Superior temporal gyrus (tissue), 1 donor: Measurements from ENCODE around the gene PRKCQ.
"Not testable (repeated sequence)": the region's sequence is repeated elsewhere in the genome, so short reads cannot be mapped to it uniquely, and the experiment has no call there.

ENCODE experiments used
- DNase-seq: peaks from one replicate; pipeline ENCODE4 v3.0.0-alpha.2; 2016; ENCODE audit errors: extremely low spot score

Gene PRKCQ

GRCh38 chr10:6595499-6595898 lies 15.4 kb upstream of the PRKCQ start:
- DNase-seq = no peak

GRCh38 chr10:6593241-6593671 lies 13.2 kb upstream of the PRKCQ start:
- no peak for DNase-seq

- DNase-seq = no peak
These were observed 12.0 kb upstream of the PRKCQ start for GRCh38 chr10:6592080-6592479.

DNA sequence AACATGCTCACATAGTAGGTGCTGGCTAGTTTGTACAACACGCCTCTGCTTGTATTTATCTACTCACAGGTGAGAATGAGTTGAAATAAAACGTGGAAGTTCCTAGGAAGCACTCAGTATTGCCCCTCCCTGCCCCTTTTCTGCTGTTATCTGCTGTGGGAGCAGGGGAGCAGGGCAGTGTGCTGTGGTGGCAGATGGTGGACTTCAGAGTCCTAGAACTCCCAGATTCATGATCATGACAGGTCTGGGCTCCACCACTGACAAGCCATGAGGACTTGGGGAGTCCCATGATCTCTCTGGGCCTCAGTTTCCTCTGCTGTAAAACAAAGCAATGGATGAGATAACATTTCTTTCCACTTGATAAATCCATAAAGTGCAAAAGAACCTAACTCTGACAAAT lies 11.6 kb upstream of the PRKCQ start:
- no peak for DNase-seq

DNA sequence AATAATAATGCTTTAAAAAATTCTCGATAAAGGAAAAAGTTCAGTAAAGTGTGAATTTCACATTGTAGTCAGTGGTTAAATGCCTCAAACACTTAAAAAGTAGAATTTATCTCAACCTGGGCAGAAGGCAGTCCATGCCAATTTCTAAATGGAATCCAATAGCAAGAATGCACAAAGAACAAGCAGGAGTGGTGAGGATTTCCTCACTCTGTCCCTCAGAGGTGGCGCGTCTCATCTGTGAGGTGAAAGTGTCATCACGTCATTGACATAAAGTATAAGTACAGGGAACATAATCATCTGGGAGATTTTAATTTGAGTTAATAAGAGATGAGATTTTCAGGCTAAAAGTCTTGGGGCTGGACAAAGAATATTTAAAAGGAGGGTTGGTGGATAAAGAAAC lies 10.0 kb upstream of the PRKCQ start:
- DNase-seq = no peak

DNA sequence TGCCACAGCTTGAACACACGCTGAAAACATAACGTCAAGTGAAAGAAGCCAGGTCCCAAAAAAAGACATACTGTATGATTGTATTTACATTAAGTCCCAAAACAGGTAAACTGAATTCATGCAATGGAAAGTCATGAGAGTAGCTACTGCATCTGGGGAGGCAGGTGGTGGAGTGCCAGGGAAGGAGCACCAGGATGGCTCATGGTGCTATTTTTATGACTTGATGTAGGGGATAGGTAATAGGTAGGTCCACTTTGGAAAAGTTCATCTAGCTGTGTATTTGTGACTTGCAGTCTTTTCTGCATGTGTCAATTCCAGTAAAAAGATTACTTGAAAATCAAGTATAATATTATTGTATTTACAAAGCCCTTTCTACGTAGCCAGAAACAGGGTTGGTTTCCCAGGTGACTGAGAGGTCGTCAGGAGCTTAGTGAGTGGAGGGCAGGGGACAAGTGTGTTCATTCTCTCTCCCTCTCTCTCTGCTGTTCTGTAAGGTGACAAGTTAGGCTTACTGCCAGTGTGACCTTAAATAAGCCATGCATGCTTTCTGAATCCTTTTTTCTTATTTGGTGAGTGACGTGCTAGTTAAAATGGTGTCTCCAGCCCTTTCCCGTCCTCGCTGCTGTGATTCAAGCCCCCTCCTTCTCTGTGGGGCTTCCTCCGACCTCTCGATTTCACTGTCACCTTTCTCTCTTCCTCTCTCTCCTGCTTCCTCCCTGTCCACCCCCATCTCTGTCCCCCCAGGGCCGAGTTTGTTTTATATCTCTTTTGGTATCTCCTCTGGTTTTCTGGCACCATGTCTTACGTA lies 9.4 kb upstream of the PRKCQ start:
- DNase-seq = no peak

GRCh38 chr10:6588845-6589244 lies 8.8 kb upstream of the PRKCQ start:
- DNase-seq = no peak

DNA sequence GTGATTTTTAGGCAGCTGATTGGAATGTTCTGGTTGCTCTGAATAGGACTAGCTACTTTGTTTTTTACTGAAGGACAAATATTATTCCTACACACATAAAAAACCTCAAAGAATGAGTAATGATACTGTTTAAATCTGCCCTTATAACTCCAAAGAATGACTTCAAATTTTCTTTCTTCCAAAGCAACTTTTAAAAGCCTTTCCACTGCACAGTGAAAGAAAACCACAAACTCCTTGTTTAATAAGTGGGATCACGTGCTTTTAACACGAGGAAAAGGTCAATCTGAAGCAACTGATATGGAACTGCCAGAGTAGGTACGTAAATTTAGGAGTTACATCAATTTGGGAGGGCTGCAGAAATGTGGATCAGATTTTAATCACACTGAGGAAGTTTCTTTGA lies 8.0 kb upstream of the PRKCQ start:
- DNase-seq = no peak

DNA sequence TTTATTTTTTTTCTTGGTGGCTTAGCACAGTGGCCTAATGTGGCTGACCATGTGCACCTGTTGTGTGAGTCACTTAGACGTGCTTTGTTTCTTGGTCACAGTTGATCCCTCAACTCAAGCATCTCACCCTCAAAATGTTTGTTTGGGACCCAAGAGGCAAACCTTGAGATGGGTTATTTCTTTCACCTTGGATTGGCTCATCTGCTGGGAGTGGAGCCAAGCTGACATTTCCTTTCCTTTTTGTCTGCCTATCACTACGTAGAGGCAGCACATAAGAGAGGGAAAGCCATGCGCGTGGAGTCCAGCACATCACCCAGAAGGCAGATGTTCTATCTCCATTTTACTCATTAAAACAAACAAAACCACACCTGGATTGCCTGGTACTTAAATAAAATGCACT lies 6.4 kb upstream of the PRKCQ start:
- no peak for DNase-seq

DNA sequence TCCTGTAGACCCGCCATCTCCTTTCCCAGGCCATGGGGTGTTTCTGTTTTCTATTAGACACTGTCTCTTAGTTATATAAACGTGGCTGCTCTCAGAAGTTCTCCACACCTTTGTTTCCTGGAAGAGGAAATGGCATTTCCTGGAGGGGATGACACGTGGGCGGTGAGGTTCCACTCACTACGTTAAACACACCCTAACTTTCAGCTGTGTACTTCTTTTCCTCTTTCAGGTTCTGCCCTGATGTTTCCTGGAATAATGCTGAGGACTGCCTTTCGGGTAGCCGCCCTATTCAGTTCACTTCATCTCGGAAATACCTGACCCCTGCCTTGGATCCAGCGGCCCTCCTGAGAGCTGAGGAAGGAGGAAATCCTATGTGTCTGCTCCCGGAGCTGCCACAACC lies 3.4 kb upstream of the PRKCQ start:
- DNase-seq = no peak

DNA sequence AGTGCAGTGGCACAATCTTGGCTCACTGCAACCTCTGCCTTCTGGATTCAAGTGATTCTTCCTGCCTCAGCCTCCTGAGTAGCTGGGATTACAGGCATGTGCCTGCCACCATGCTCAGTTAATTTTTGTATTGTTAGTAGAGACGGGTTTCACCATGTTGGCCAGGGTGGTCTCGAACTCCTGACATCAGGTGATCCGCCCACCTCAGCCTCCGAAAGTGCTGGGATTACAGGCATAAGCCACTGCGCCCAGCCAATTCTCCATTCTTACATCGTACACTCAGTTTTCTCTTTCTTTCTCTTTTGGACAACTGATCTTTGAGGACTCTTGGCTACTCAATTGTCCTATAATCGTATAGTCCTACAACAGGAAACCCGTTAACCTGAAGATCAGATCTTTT lies 2.8 kb upstream of the PRKCQ start:
- not testable (repeated sequence) for DNase-seq

DNA sequence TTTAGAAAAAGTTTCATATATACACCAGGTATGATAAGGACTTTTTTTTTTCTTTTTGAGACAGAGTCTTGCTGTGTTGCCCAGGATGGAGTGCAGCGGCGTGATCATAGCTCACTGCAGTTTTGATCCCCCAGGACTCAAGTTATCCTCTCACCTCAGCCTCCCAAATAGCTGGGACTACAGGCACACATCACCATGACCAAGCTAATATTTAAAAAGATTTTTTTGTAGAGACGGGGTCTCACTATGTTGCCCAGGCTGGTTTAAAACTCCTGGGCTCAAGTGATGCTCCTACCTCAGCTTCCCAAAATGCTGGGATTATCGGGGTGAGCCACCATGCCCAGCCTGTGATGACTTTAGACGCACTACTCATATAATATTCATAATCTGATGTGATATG lies 2.2 kb upstream of the PRKCQ start:
- no peak for DNase-seq

DNA sequence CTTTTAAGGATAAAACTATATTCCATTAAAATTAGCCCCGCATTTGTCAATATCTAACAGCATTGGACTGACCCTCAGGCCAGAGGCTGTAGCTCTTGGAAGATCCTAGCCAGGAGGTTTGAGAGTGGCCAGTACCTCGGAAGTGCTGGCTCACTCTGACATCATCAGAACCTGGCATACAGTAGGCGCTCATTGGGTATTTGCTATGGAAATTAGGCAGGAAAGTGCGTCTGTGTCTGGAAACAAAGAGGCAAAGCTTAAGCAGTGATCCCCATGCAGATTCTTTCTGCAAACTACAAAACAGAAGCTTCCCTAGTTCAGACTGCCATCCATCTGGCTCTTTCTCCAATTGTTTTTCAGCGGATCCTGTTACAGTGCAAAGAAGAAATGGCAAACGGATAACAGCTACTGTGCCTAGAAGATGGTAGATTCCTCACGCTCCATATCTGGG lies 1.7 kb upstream of the PRKCQ start:
- DNase-seq = no peak

DNA sequence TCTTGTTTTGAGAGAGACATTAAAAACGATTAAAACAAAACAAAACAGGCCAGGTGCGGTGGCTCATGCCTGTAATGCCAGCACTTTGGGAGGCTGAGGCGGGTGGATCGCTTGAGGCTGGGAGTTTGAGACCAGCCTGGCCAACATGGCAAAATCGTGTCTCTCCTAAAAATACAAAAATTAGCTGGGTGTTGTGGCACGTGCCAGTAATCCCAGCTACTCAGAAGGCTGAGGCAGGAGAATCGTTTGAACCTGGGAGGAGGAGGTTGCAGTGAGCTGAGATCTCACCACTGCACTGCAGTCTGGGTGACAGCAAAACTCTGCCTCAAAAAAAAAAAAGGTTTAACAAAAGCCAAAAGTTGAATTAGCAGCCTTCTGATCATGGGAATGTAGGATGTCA lies 1.1 kb upstream of the PRKCQ start:
- DNase-seq = not testable (repeated sequence)

- DNase-seq = peak; percentile 80
These were observed 378 bp upstream of the PRKCQ start for GRCh38 chr10:6580279-6581029.

DNA sequence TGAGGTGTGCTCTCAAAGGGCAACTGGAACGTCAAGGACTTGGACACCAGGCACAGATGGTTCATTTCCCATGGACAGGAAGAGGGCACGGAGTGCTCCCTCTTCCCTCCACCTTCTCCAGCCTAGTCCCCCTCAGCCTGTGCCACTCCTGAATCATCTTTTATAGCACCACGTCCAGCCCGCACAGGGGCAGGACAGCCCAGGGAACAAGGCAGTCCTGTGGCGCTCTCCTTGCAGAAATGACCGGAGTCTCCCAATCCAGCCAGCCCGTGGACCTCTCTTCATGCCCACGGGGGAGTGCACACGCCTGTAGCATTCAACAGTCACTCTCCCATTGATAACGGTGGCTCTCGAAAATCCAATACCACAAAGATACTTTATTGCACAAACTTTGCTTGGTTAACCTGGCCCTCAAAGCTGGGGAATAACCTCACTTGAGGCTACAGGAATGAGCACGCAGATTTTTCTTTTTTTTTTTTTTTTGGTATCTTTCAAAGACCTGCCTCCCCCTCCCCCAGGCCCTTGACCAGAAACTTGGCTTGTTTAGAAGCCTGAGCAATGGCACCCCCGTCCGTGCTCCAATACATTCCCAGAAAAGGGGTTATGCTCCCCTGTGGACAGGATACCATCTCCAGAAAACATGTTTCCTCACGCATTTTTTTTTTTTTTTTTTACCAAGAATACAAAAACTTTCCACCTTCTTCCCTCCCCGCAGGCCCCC lies 733 bp downstream of the PRKCQ start:
- DNase-seq = no peak

DNA sequence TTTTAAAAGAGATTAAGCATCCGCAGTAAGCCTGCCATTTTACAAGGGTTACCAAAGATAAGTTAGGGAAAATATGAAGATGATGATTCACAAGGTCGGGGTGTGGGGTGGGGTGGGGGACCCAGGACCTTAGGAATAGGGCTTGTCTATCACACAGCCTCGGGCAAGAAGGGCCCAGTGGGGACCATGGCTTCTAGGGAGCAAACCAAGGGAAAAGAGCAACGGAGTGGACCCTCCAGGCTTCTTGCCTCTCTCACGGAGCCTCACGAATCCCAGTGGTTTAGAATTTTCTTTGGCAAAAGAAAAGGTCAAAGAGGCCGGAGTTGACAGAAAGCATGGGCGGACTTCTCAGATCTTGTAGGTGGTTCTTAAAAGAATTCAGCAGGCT lies 1.3 kb downstream of the PRKCQ start:
- DNase-seq = no peak

DNA sequence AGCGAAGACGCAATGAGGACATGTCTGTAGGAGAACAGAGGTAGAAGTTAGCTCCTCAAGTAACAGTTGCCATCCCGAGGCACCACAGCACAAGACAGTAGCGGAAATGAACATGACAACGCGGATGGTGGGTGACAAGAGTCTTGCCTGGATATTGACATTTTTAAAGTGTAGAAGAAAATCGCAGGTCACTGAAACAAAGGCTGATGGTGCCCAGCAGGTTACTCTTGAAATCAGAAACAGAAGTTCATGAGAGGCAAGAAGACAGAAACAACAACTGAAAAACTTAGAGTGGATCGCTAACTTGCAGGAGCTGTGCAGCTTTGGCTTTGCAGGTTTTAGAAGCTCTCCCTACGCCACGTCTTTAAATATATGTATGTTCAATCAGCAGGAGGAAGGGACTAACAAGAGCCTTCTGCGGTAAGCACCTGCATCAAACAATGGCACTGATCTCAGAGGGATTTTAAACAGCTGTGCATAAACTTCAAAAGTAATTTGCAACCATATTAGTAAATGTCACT lies 1.8 kb downstream of the PRKCQ start:
- DNase-seq = no peak

- no peak for DNase-seq
These were observed 3.8 kb downstream of the PRKCQ start for GRCh38 chr10:6576326-6576725.

DNA sequence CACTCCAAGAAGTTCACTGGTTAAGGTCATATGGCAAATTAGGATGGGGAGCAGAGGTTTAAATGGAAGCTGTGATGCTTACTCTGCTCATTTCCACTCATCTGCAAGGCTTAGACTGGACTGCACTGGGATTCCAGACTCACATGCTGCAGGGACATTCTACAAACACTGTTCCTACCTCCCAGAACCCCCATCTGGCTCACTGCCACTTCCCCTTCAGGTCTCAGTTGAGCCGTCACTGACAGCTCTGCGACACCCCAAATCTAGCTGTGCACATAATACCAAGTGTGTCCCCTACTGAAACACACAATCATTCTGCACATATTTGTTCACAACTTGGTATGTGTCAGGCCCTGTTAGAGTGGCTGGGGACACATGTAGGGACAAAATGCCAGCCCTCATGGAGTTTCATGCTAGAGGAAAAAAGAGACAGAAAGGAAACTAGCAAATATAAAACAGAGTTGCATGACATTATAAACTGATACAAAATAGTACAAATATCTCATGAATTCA lies 5.4 kb downstream of the PRKCQ start:
- DNase-seq = no peak

DNA sequence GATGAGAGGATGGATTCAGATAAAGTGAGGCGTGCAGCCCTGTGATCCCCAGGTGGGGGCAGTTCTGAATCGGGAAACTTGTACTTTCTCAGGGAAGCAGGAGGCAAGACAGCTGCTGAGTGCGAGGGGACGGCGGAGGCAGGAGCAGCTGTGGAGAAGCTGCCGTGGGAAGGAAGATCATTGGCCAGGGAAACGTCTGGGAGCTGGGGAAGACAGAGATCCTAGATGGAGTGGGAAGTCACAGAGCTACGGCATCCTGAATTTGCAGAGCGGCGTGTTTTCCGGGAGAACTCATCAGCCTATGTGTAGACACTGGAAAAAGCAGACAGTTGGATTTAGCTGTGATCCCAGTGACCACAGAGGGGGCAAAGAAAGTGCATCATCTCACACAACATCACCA lies 9.2 kb downstream of the PRKCQ start:
- DNase-seq = no peak

DNA sequence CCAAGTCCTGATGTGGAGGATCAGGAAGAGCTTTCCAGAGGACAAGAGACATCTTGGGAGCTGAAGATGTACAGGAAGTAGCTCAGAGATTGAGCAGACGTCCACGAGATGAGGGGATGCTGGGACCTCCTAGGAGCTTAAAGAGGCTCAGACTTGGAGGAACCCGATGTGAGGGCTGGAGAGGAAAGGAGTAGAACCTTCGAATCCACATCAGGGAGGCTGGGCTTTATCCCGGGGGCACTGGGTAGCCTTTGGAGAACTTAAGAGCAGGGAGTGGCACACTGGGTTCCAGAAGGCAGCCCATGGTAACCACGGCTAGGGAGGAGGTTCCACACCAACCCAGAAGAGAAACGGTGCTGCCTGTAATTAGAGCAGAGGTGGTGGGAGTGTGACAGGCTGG lies 10.8 kb downstream of the PRKCQ start:
- DNase-seq = no peak
